ENCODE data around the gene DYRK1A. TPM values are rescaled to one million over a fixed set of nuclear protein-coding genes. Genes with fewer than 3 reads are reported as not detected.

Gene DYRK1A
- total RNA-seq, 1 donor from 2014 or later = 34.4 TPM

- TF ChIP-seq CTCF (IDR thresholded peaks at IDR 0.05) = no peak
- peaks cover 17 to 81% of the 10 kb centered on the region in 2 donors for H3K4me1 ChIP-seq
- intact Hi-C loops (cut with DNase I) = loop anchor here (5.0 kb wide), 1 partner anchor 183 kb away; no protein-coding TSS in a partner anchor
These were observed 88.9 kb downstream of the DYRK1A start for GRCh38 chr21:37455504-37455911.

GRCh38 chr21:37458669-37459276 is 92.2 kb downstream of the DYRK1A start:
- no peak overlapping the region for H3K4me3 ChIP-seq
- H3K36me3 ChIP-seq = no peaks in the 10 kb centered on the region
- intact Hi-C loops (cut with DNase I) = loop anchor here (5.0 kb wide), 1 partner anchor 186 kb away; no protein-coding TSS in a partner anchor
- H3K27me3 ChIP-seq = no peaks in the 10 kb centered on the region
- H3K4me1 ChIP-seq = peaks cover 9 to 79% of the 10 kb centered on the region in 2 donors
- H3K9me3 ChIP-seq = no peaks in the 10 kb centered on the region
- DNase-seq (ENCODE audit: low spot score in 2 of 2) = no peak
- H3K27ac ChIP-seq = peak overlapping the region; percentile 30 to 40
- TF ChIP-seq CTCF (IDR thresholded peaks at IDR 0.05) = no peak

More at GRCh38 chr21:37455504-37455911, 88.9 kb downstream of the DYRK1A start:
- Histone ChIP-seq H3K36me3 (no peaks in the 10 kb centered on the region), H3K27ac (peak overlapping the region; percentile 70 to 72), H3K27me3 (no peaks in the 10 kb centered on the region), H3K9me3 (no peaks in the 10 kb centered on the region), H3K4me3 (no peak overlapping the region)
- no peak for DNase-seq (ENCODE audit: low spot score in 2 of 2)

GRCh38 chr21:37459575-37459974 is 93.0 kb downstream of the DYRK1A start:
- no peak for TF ChIP-seq CTCF (IDR thresholded peaks at IDR 0.05)
- Histone ChIP-seq H3K27ac (no peak overlapping the region), H3K4me3 (no peak overlapping the region), H3K9me3 (no peaks in the 10 kb centered on the region), H3K36me3 (no peaks in the 10 kb centered on the region), H3K27me3 (no peaks in the 10 kb centered on the region), H3K4me1 (peaks cover 9 to 76% of the 10 kb centered on the region in 2 donors)
- intact Hi-C loops (cut with DNase I) = loop anchor here (5.0 kb wide), 1 partner anchor 187 kb away; no protein-coding TSS in a partner anchor
- no peak for DNase-seq (ENCODE audit: low spot score in 2 of 2)

- Histone ChIP-seq H3K27me3 (no peaks in the 10 kb centered on the region), H3K4me3 (no peak overlapping the region), H3K27ac (no peak overlapping the region), H3K4me1 (peaks cover 9 to 73% of the 10 kb centered on the region in 2 donors), H3K9me3 (no peaks in the 10 kb centered on the region), H3K36me3 (no peaks in the 10 kb centered on the region)
- no peak for DNase-seq (ENCODE audit: low spot score in 2 of 2)
- intact Hi-C loops (cut with DNase I) = loop anchor here (5.0 to 10.0 kb wide), 2 partner anchors 105 to 197 kb away; no protein-coding TSS in a partner anchor
- no peak for TF ChIP-seq CTCF (IDR thresholded peaks at IDR 0.05)
These were observed 93.6 kb downstream of the DYRK1A start for GRCh38 chr21:37460196-37460595.

GRCh38 chr21:37461479-37461878 is 94.9 kb downstream of the DYRK1A start:
- no peak for TF ChIP-seq CTCF (IDR thresholded peaks at IDR 0.05)
- DNase-seq (ENCODE audit: low spot score in 2 of 2) = no peak
- H3K4me3 ChIP-seq = no peak overlapping the region
- peaks cover 9 to 66% of the 10 kb centered on the region in 2 donors for H3K4me1 ChIP-seq
- no peaks in the 10 kb centered on the region for H3K9me3 ChIP-seq
- no peaks in the 10 kb centered on the region for H3K36me3 ChIP-seq
- H3K27ac ChIP-seq = no peak overlapping the region
- H3K27me3 ChIP-seq = no peaks in the 10 kb centered on the region
- intact Hi-C loops (cut with DNase I) = loop anchor here (5.0 to 10.0 kb wide), 2 partner anchors 103 to 196 kb away; no protein-coding TSS in a partner anchor

Data from ascending aorta (tissue), 2 donors.